Measurements from ENCODE around the gene CKAP2L. TPM values are rescaled to one million over a fixed set of nuclear protein-coding genes. Genes with fewer than 3 reads are reported as not detected.
A peak's percentile ranks its signal among the peaks of the same experiment; 100 is the strongest.

CKAP2L gene
- total RNA-seq, 1 experiment from 2014 or later = 20.7 TPM

GRCh38 chr2:112725545-112726457 is 38.6 kb downstream of the CKAP2L start:
- TSS peak; percentile 64 for BruUV-seq (replicated peaks)
- TF ChIP-seq EZH2phosphoT487 (IDR thresholded peaks at IDR 0.05; ENCODE audit: borderline replicate concordance, low read length) (no peak), CTCF (conservative IDR thresholded peaks at IDR 0.05; ENCODE audit: low read depth, low read length) (no peak), EZH2 (IDR thresholded peaks at IDR 0.05; ENCODE audit: low read length, unreplicated experiment) (no peak)
- ATAC-seq = peak; percentile 18
- H4K20me1 ChIP-seq (ENCODE audit: low read length) = no peaks in the 10 kb centered on the region
- no peak overlapping the region for H3K4me3 ChIP-seq (ENCODE audit: low read length)
- DNase-seq = peak; percentile 70
- ChIA-PET CTCF (interaction anchor here (1.0 to 1.8 kb wide), 10 partner anchors 13 to 233 kb away, joined by 3 to 8 read pairs (median 4); no protein-coding TSS in a partner anchor), POLR2A (ENCODE audit: unreplicated experiment) (interaction anchor here (1.0 kb wide), 1 partner anchor 33 kb away, joined by 3 read pairs; no protein-coding TSS in a partner anchor)
- no peaks in the 10 kb centered on the region for H3K9me2 ChIP-seq (replicated peaks; ENCODE audit: low read length)
- peak overlapping the region; percentile 74 for H2AFZ ChIP-seq (ENCODE audit: low read length)
- H3K9me3 ChIP-seq (ENCODE audit: low read length) = no peaks in the 10 kb centered on the region
- H3K27me3 ChIP-seq (ENCODE audit: low read length) = no peaks in the 10 kb centered on the region
- H3K36me3 ChIP-seq (ENCODE audit: low read depth, low read length) = no peaks in the 10 kb centered on the region
- peak overlapping the region; percentile 67 for H3K9ac ChIP-seq (ENCODE audit: low read length)
- no peaks in the 10 kb centered on the region for H3F3A ChIP-seq (ENCODE audit: low read length, unreplicated experiment)
- no peaks in the 10 kb centered on the region for H3K79me2 ChIP-seq (ENCODE audit: low read length)
- H3K27ac ChIP-seq (ENCODE audit: low read length) = peak overlapping the region; percentile 82
- intact Hi-C loops (cut with micrococcal nuclease) = loop anchor here (1.0 to 5.0 kb wide), 6 partner anchors 34 to 142 kb away; partner anchors contain the start of gene CHCHD5
- H3K4me1 ChIP-seq (ENCODE audit: insufficient read depth, low read length) = peaks cover 16% of the 10 kb centered on the region
- H3K4me2 ChIP-seq (ENCODE audit: low read length) = 0 out of 2 replicates have a peak overlapping the region, but pooled peaks have one; percentile 27

GRCh38 chr2:112724591-112725525 is 39.6 kb downstream of the CKAP2L start:
- no peak overlapping the region for H3K4me2 ChIP-seq (ENCODE audit: low read length)
- H3K9me2 ChIP-seq (replicated peaks; ENCODE audit: low read length) = no peaks in the 10 kb centered on the region
- intact Hi-C loops (cut with micrococcal nuclease) = loop anchor here (5.0 kb wide), 3 partner anchors 33 to 83 kb away; no protein-coding TSS in a partner anchor
- no peaks in the 10 kb centered on the region for H3K27me3 ChIP-seq (ENCODE audit: low read length)
- peaks cover 16% of the 10 kb centered on the region for H3K4me1 ChIP-seq (ENCODE audit: insufficient read depth, low read length)
- ATAC-seq (peak; percentile 26; the same call in 1 of the 2 replicates), DNase-seq (peak; percentile 35)
- H2AFZ ChIP-seq (ENCODE audit: low read length) = no peak overlapping the region
- no peaks in the 10 kb centered on the region for H3K9me3 ChIP-seq (ENCODE audit: low read length)
- ChIA-PET CTCF (interaction anchor here (1.1 kb wide), 2 partner anchors 12 to 234 kb away, joined by 3 read pairs; no protein-coding TSS in a partner anchor), POLR2A (ENCODE audit: unreplicated experiment) (interaction anchor here (0.6 to 1.0 kb wide), 2 partner anchors 32 to 77 kb away, joined by 3 to 4 read pairs; no protein-coding TSS in a partner anchor)
- H3K4me3 ChIP-seq (ENCODE audit: low read length) = no peak overlapping the region
- no peak for TF ChIP-seq EZH2 (IDR thresholded peaks at IDR 0.05; ENCODE audit: low read length, unreplicated experiment)
- peak; percentile 56 for TF ChIP-seq CTCF (conservative IDR thresholded peaks at IDR 0.05; ENCODE audit: low read depth, low read length)
- TF ChIP-seq EZH2phosphoT487 (IDR thresholded peaks at IDR 0.05; ENCODE audit: borderline replicate concordance, low read length) = no peak
- H3F3A ChIP-seq (ENCODE audit: low read length, unreplicated experiment) = no peaks in the 10 kb centered on the region
- no TSS peak for BruUV-seq (replicated peaks)
- peak overlapping the region; percentile 82 for H3K27ac ChIP-seq (ENCODE audit: low read length)
- no peaks in the 10 kb centered on the region for H3K36me3 ChIP-seq (ENCODE audit: low read depth, low read length)
- no peaks in the 10 kb centered on the region for H3K79me2 ChIP-seq (ENCODE audit: low read length)
- H3K9ac ChIP-seq (ENCODE audit: low read length) = peak overlapping the region; percentile 50; the same call in 1 of the 2 replicates
- no peaks in the 10 kb centered on the region for H4K20me1 ChIP-seq (ENCODE audit: low read length)

All from PC-3 (cell line).